Measurements from ENCODE around the gene TCF4.

DNA sequence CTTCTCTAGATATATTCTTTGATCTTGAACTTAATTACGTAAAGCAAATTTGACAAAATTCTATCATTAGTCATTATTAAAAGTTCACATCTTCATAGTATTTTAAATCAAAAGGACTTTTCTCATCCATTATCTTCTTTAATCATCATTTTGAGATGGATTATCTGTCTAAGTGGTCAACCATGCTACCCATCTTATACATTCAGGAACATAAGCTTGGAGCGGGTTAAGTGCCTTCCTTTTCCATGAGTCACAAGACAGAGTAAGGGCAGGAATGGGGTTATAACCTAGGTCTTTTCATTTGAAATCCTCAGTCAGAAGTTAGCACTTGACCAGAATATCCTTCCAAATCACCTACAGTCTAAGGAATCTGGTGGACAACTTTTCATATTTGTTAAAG, 297.1 kb downstream of the TCF4 start:
- TF ChIP-seq TEAD4 (IDR thresholded peaks at IDR 0.05; ENCODE audit: borderline replicate concordance, insufficient read depth) (peak; percentile 84), JUND (IDR thresholded peaks at IDR 0.05) (peak; percentile 93), YY1 (IDR thresholded peaks at IDR 0.05; ENCODE audit: low read depth) (peak; percentile 34; the same call in 1 of the 2 replicates), CHD2 (IDR thresholded peaks at IDR 0.05; ENCODE audit: low read length, partially characterized antibody) (no peak), RAD21 (IDR thresholded peaks at IDR 0.05; ENCODE audit: low read length) (no peak)
- TF ChIP-seq, protein P1, sequence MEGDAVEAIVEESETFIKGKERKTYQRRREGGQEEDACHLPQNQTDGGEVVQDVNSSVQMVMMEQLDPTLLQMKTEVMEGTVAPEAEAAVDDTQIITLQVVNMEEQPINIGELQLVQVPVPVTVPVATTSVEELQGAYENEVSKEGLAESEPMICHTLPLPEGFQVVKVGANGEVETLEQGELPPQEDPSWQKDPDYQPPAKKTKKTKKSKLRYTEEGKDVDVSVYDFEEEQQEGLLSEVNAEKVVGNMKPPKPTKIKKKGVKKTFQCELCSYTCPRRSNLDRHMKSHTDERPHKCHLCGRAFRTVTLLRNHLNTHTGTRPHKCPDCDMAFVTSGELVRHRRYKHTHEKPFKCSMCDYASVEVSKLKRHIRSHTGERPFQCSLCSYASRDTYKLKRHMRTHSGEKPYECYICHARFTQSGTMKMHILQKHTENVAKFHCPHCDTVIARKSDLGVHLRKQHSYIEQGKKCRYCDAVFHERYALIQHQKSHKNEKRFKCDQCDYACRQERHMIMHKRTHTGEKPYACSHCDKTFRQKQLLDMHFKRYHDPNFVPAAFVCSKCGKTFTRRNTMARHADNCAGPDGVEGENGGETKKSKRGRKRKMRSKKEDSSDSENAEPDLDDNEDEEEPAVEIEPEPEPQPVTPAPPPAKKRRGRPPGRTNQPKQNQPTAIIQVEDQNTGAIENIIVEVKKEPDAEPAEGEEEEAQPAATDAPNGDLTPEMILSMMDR (IDR thresholded peaks at IDR 0.05), result no peak
